Fibroblast of lung (primary cell): Measurements from ENCODE around the gene WWOX.

Source experiments
- CTCF ChIP-seq, 2 donors: IDR thresholded peaks in 1 of 2; conservative IDR thresholded peaks in 1 of 2; 1 replicate in 1 of 2; 2 replicates in 1 of 2; pipeline ENCODE4 v1.5.1; 2011 to 2012; ENCODE audit warnings: low read length in 2 of 2, control low read depth in 1 of 2, inconsistent platforms in 1 of 2, low read depth in 1 of 2, mild to moderate bottlenecking in 1 of 2
- EZH2 ChIP-seq: IDR thresholded peaks from 2 replicates; pipeline ENCODE4 v1.5.1; 2012; ENCODE audit warnings: low read length, control low read depth, mild to moderate bottlenecking; ENCODE audit errors: missing control alignments

DNA sequence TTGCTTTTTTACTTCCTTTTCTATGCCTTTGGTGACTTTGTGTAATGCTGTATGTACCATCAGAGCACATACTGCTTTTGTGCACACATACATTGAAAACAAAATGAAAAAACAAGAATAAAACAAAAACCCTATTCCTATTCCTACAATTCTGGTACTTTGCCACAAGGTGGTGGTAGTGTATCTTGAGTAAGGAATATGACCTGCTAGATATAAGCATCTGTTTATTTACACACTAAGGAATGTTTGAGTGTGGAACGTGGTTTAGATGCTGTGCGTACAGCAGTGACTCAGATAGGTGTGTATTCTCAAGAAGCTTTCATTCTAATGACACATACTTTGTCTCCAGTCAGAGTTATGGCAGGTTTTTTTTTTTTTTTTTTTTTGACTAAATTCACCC is 606.2 kb downstream of the WWOX start:
- TF ChIP-seq CTCF (conservative IDR thresholded peaks at IDR 0.05 in 1 of 2, IDR thresholded peaks at IDR 0.05 in 1 of 2; ENCODE audit: low read depth in 1 of 2, low read length in 2 of 2) (peak; percentile 7 to 51), EZH2 (no peak)
